GM12875 (cell line): ENCODE data around the gene CDH12.

Source experiments
- H3K4me3 ChIP-seq: one replicate; pipeline ENCODE4 v1.5.1; 2011; ENCODE audit warnings: low read depth, low read length, control low read depth
- CTCF ChIP-seq: IDR thresholded peaks from 2 replicates; pipeline ENCODE4 v1.5.1; 2011; ENCODE audit warnings: low read depth, mild to moderate bottlenecking, control low read depth, inconsistent platforms, low read length, moderate library complexity, borderline replicate concordance; ENCODE audit not compliant: insufficient read depth

CDH12 gene

GRCh38 chr5:22594491-22594890 lies 258.7 kb downstream of the CDH12 start:
- H3K4me3 ChIP-seq, result no peak overlapping the region
- TF ChIP-seq CTCF, result no peak

- TF ChIP-seq CTCF, result no peak
- no peak overlapping the region for H3K4me3 ChIP-seq
Measured at GRCh38 chr5:22593592-22593991, 259.6 kb downstream of the CDH12 start.

GRCh38 chr5:22591461-22591860 lies 261.7 kb downstream of the CDH12 start:
- H3K4me3 ChIP-seq, result no peak overlapping the region
- no peak for TF ChIP-seq CTCF

GRCh38 chr5:22590677-22591268 lies 262.4 kb downstream of the CDH12 start:
- H3K4me3 ChIP-seq, result no peak overlapping the region
- no peak for TF ChIP-seq CTCF

GRCh38 chr5:22577711-22578110 lies 275.4 kb downstream of the CDH12 start:
- no peak overlapping the region for H3K4me3 ChIP-seq
- no peak for TF ChIP-seq CTCF

GRCh38 chr5:22577006-22577405 lies 276.1 kb downstream of the CDH12 start:
- no peak for TF ChIP-seq CTCF
- H3K4me3 ChIP-seq, result no peak overlapping the region

GRCh38 chr5:22572941-22573340 lies 280.2 kb downstream of the CDH12 start:
- TF ChIP-seq CTCF, result no peak
- H3K4me3 ChIP-seq, result no peak overlapping the region
